IPS DF 6.9 (cell line): ENCODE measurements around the gene GREB1L.

Experiments used
- DNase-seq: peaks from one replicate; pipeline ENCODE4 v3.0.0-alpha.2; 2013; ENCODE audit warnings: low read depth, low spot score
- H3K27ac ChIP-seq: one replicate; pipeline ENCODE4 v1.5.1; 2013; ENCODE audit warnings: low read length, control low read depth
- H3K27me3 ChIP-seq: 2 replicates; pipeline ENCODE4 v1.6.1; 2013; ENCODE audit warnings: mild to moderate bottlenecking, low read length; ENCODE audit not compliant: control insufficient read depth, insufficient read depth
- H3K36me3 ChIP-seq: 2 replicates; pipeline ENCODE4 v1.6.1; 2013; ENCODE audit warnings: low read length; ENCODE audit not compliant: control insufficient read depth, insufficient read depth
- H3K4me1 ChIP-seq: 2 replicates; pipeline ENCODE4 v1.6.1; 2013; ENCODE audit warnings: low read length; ENCODE audit not compliant: control insufficient read depth, insufficient read depth
- H3K4me3 ChIP-seq: 2 replicates; pipeline ENCODE4 v1.5.1; 2013; ENCODE audit warnings: mild to moderate bottlenecking, low read length
- H3K9me3 ChIP-seq: 2 replicates; pipeline ENCODE4 v1.6.1; 2013; ENCODE audit warnings: low read length, inconsistent platforms; ENCODE audit not compliant: control insufficient read depth, insufficient read depth
- WGBS: extraction: QIAGEN DNeasy Blood & Tissue Kit; methylation state at CpG from one replicate; pipeline ENCODE4 v1.1.7; 2013; ENCODE audit warnings: mixed read lengths, missing lambda C conversion rate; ENCODE audit not compliant: insufficient read length, insufficient coverage; 5-methylcytosine and 5-hydroxymethylcytosine counted together

The GREB1L gene

GRCh38 chr18:21453511-21453901, 211.5 kb downstream of the GREB1L start:
- DNase-seq, result no peak
- Histone ChIP-seq H3K27me3 (no peaks in the 10 kb centered on the region), H3K36me3 (no peaks in the 10 kb centered on the region), H3K9me3 (no peaks in the 10 kb centered on the region), H3K4me1 (no peaks in the 10 kb centered on the region), H3K27ac (no peak overlapping the region), H3K4me3 (no peak overlapping the region)
- no CpG with 5 or more reads among the region's 6 CpGs for WGBS

GRCh38 chr18:21454725-21455124, 212.7 kb downstream of the GREB1L start:
- H3K9me3 ChIP-seq, result no peaks in the 10 kb centered on the region
- no CpG with 5 or more reads among the region's 5 CpGs for WGBS

GRCh38 chr18:21456428-21457178, 214.6 kb downstream of the GREB1L start:
- no peak overlapping the region for H3K27ac ChIP-seq
- H3K4me3 ChIP-seq, result no peak overlapping the region
- no CpG with 5 or more reads among the region's 5 CpGs for WGBS
- H3K27me3 ChIP-seq, result no peaks in the 10 kb centered on the region
- no peaks in the 10 kb centered on the region for H3K9me3 ChIP-seq
- DNase-seq, result no peak
- H3K4me1 ChIP-seq, result no peaks in the 10 kb centered on the region
- no peaks in the 10 kb centered on the region for H3K36me3 ChIP-seq

More at GRCh38 chr18:21454725-21455124, 212.7 kb downstream of the GREB1L start:
- Histone ChIP-seq H3K4me3 (no peak overlapping the region), H3K4me1 (no peaks in the 10 kb centered on the region), H3K36me3 (no peaks in the 10 kb centered on the region), H3K27ac (no peak overlapping the region), H3K27me3 (no peaks in the 10 kb centered on the region)
- DNase-seq, result no peak

- H3K9me3 ChIP-seq, result no peaks in the 10 kb centered on the region
- H3K4me3 ChIP-seq, result no peak overlapping the region
- no peak overlapping the region for H3K27ac ChIP-seq
- H3K27me3 ChIP-seq, result no peaks in the 10 kb centered on the region
- H3K36me3 ChIP-seq, result no peaks in the 10 kb centered on the region
- no peaks in the 10 kb centered on the region for H3K4me1 ChIP-seq
- no peak for DNase-seq
Observed at GRCh38 chr18:21457179-21457535, 215.1 kb downstream of the GREB1L start.

GRCh38 chr18:21458310-21458709, 216.3 kb downstream of the GREB1L start:
- DNase-seq, result no peak
- Histone ChIP-seq H3K4me3 (no peak overlapping the region), H3K27ac (no peak overlapping the region), H3K36me3 (no peaks in the 10 kb centered on the region), H3K9me3 (no peaks in the 10 kb centered on the region), H3K4me1 (no peaks in the 10 kb centered on the region), H3K27me3 (no peaks in the 10 kb centered on the region)
- WGBS, result no CpG with 5 or more reads among the region's 1 CpG

GRCh38 chr18:21458788-21459187, 216.8 kb downstream of the GREB1L start:
- no peak for DNase-seq
- no peaks in the 10 kb centered on the region for H3K36me3 ChIP-seq
- no CpG with 5 or more reads among the region's 6 CpGs for WGBS
- H3K4me1 ChIP-seq, result no peaks in the 10 kb centered on the region
- no peaks in the 10 kb centered on the region for H3K27me3 ChIP-seq
- H3K27ac ChIP-seq, result no peak overlapping the region
- no peak overlapping the region for H3K4me3 ChIP-seq
- H3K9me3 ChIP-seq, result no peaks in the 10 kb centered on the region

- no peak overlapping the region for H3K4me3 ChIP-seq
- DNase-seq, result no peak
- H3K4me1 ChIP-seq, result no peaks in the 10 kb centered on the region
- H3K27ac ChIP-seq, result no peak overlapping the region
- no peaks in the 10 kb centered on the region for H3K27me3 ChIP-seq
- H3K36me3 ChIP-seq, result no peaks in the 10 kb centered on the region
- no peaks in the 10 kb centered on the region for H3K9me3 ChIP-seq
- WGBS, result no CpG with 5 or more reads among the region's 10 CpGs
Observed at GRCh38 chr18:21459706-21460286, 217.8 kb downstream of the GREB1L start.

- Histone ChIP-seq H3K27ac (no peak overlapping the region), H3K4me3 (no peak overlapping the region), H3K27me3 (no peaks in the 10 kb centered on the region), H3K36me3 (no peaks in the 10 kb centered on the region), H3K4me1 (no peaks in the 10 kb centered on the region), H3K9me3 (no peaks in the 10 kb centered on the region)
- no CpG with 5 or more reads among the region's 4 CpGs for WGBS
- no peak for DNase-seq
Observed at GRCh38 chr18:21461460-21461859, 219.4 kb downstream of the GREB1L start.

GRCh38 chr18:21463718-21464117, 221.7 kb downstream of the GREB1L start:
- no CpG with 5 or more reads among the region's 3 CpGs for WGBS
- no peak overlapping the region for H3K27ac ChIP-seq
- H3K4me1 ChIP-seq, result no peaks in the 10 kb centered on the region
- H3K27me3 ChIP-seq, result no peaks in the 10 kb centered on the region
- H3K4me3 ChIP-seq, result no peak overlapping the region
- no peaks in the 10 kb centered on the region for H3K9me3 ChIP-seq
- no peaks in the 10 kb centered on the region for H3K36me3 ChIP-seq
- no peak for DNase-seq

GRCh38 chr18:21468514-21469164, 226.6 kb downstream of the GREB1L start:
- WGBS, result no CpG with 5 or more reads among the region's 4 CpGs
- DNase-seq, result no peak
- no peak overlapping the region for H3K4me3 ChIP-seq
- no peaks in the 10 kb centered on the region for H3K36me3 ChIP-seq
- no peaks in the 10 kb centered on the region for H3K9me3 ChIP-seq
- H3K27ac ChIP-seq, result no peak overlapping the region
- H3K27me3 ChIP-seq, result no peaks in the 10 kb centered on the region
- no peaks in the 10 kb centered on the region for H3K4me1 ChIP-seq
